ENCODE measurements around the gene SULT1A3. TPM values are rescaled to one million over a fixed set of nuclear protein-coding genes. Genes with fewer than 3 reads are reported as not detected.
"Not testable (repeated sequence)": the region's sequence is repeated elsewhere in the genome, so short reads cannot be mapped to it uniquely, and the experiment has no call there.

SULT1A3 gene
- 3.8 and 7.9 TPM in 2 replicates for total RNA-seq (2014; rRNA removed; shearing (Covaris generic))
- 30.1 and 31.7 TPM in 2 replicates for total RNA-seq (2022)
- percentile 21 among the genes with signal in this experiment for Bru-seq, nascent RNA
- BruChase-seq, experiment 1, labeled RNA remaining after a 6-hour chase = percentile 22 among the genes with signal in this experiment
- BruChase-seq, experiment 2, labeled RNA remaining after a 2-hour chase = percentile 26 among the genes with signal in this experiment
- long read RNA-seq, partial matches to known transcripts = 0 of 4 reads
- long read RNA-seq, other reads (novel, unspliced or antisense) = 4 of 4 reads

DNA sequence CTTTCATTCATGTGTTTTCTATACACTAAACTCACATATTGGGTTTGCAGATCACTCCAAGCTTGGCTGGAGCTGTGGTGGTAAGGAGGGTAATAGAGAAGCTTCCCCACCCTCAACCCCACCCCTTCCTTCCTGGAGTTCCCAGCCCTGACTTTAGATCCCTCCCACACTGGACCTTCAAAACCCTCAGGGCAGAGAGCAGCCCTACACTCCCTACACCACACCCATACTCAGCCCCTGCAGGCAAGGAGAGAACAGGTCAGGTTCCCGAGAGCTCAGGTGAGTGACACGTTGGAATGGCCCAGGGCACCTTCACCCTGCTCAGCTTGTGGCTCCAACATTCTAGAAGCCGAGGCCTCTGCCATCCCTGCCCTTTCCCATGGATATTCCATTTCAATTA, at the start of gene SULT1A3:
Gene SULT1A3, plus strand, starts transcription at position 207 of the 400 bp plus-strand sequence. CDS start 1,474 bp downstream, outside the sequence.
- H4K20me1 ChIP-seq (ENCODE audit: insufficient read depth, low read length); H3K9me2 ChIP-seq (ENCODE audit: insufficient read depth, low read length); BruUV-seq (replicated peaks); intact Hi-C loops (cut with micrococcal nuclease; ENCODE audit: unreplicated experiment); POLR2A ChIA-PET; H3K4me3 ChIP-seq (ENCODE audit: low read depth, low read length, poor library complexity, severe bottlenecking); H3K4me2 ChIP-seq (ENCODE audit: low read length); CTCF ChIA-PET (ENCODE audit: unreplicated experiment); H3K27ac ChIP-seq (ENCODE audit: low read depth, low read length, poor library complexity, severe bottlenecking); H2AFZ ChIP-seq (ENCODE audit: low read length); H3K4me1 ChIP-seq (ENCODE audit: insufficient read depth, low read length, poor library complexity, severe bottlenecking); H3K9me3 ChIP-seq (ENCODE audit: low read length); DNase-seq (ENCODE audit: low spot score); H3K36me3 ChIP-seq (ENCODE audit: insufficient read depth, low read length); H3K79me2 ChIP-seq (ENCODE audit: insufficient read depth, low read depth, low read length): not testable (repeated sequence)

GRCh38 chr16:30151091-30151490, 48.0 kb upstream of the SULT1A3 start:
- no TSS peak for BruUV-seq (replicated peaks)
- no peak overlapping the region for H2AFZ ChIP-seq (ENCODE audit: low read length)

GRCh38 chr16:30152517-30152916, 46.5 kb upstream of the SULT1A3 start:
- no peaks in the 10 kb centered on the region for H3K9me2 ChIP-seq (ENCODE audit: insufficient read depth, low read length)
- ChIA-PET POLR2A (interaction anchor here (0.6 kb wide), 1 partner anchor 26 kb away, joined by 3 read pairs; no protein-coding TSS in a partner anchor), CTCF (ENCODE audit: unreplicated experiment) (no interaction called here)
- TF ChIP-seq EZH2phosphoT487 (IDR thresholded peaks at IDR 0.05; ENCODE audit: borderline replicate concordance, low read depth, low read length) (no peak), CTCF (conservative IDR thresholded peaks at IDR 0.05; ENCODE audit: low read length) (no peak)
- H4K20me1 ChIP-seq (ENCODE audit: insufficient read depth, low read length) = no peaks in the 10 kb centered on the region
- peaks cover 13% of the 10 kb centered on the region for H3K9me3 ChIP-seq (ENCODE audit: low read length)
- H3K4me1 ChIP-seq (ENCODE audit: insufficient read depth, low read length, poor library complexity, severe bottlenecking) = no peaks in the 10 kb centered on the region
- intact Hi-C loops (cut with micrococcal nuclease; ENCODE audit: unreplicated experiment) = no loop called here
- H3K36me3 ChIP-seq (ENCODE audit: insufficient read depth, low read length) = no peaks in the 10 kb centered on the region
- no peak overlapping the region for H3K4me2 ChIP-seq (ENCODE audit: low read length)
- BruUV-seq (replicated peaks) = no TSS peak
- no peak overlapping the region for H3K27ac ChIP-seq (ENCODE audit: low read depth, low read length, poor library complexity, severe bottlenecking)
- no peaks in the 10 kb centered on the region for H3K79me2 ChIP-seq (ENCODE audit: insufficient read depth, low read depth, low read length)
- DNase-seq (ENCODE audit: low spot score) = no peak
- H3K4me3 ChIP-seq (ENCODE audit: low read depth, low read length, poor library complexity, severe bottlenecking) = no peak overlapping the region
- no peak overlapping the region for H2AFZ ChIP-seq (ENCODE audit: low read length)

More at GRCh38 chr16:30151091-30151490, 48.0 kb upstream of the SULT1A3 start:
- Histone ChIP-seq H3K4me2 (ENCODE audit: low read length) (no peak overlapping the region), H4K20me1 (ENCODE audit: insufficient read depth, low read length) (no peaks in the 10 kb centered on the region), H3K9me2 (ENCODE audit: insufficient read depth, low read length) (no peaks in the 10 kb centered on the region), H3K79me2 (ENCODE audit: insufficient read depth, low read depth, low read length) (no peaks in the 10 kb centered on the region), H3K4me1 (ENCODE audit: insufficient read depth, low read length, poor library complexity, severe bottlenecking) (no peaks in the 10 kb centered on the region), H3K36me3 (ENCODE audit: insufficient read depth, low read length) (no peaks in the 10 kb centered on the region), H3K27ac (ENCODE audit: low read depth, low read length, poor library complexity, severe bottlenecking) (no peak overlapping the region), H3K4me3 (ENCODE audit: low read depth, low read length, poor library complexity, severe bottlenecking) (no peak overlapping the region), H3K9me3 (ENCODE audit: low read length) (peaks cover 13% of the 10 kb centered on the region)
- intact Hi-C loops (cut with micrococcal nuclease; ENCODE audit: unreplicated experiment) = no loop called here
- no peak for TF ChIP-seq EZH2phosphoT487 (IDR thresholded peaks at IDR 0.05; ENCODE audit: borderline replicate concordance, low read depth, low read length)
- no peak for TF ChIP-seq CTCF (conservative IDR thresholded peaks at IDR 0.05; ENCODE audit: low read length)
- DNase-seq (ENCODE audit: low spot score) = no peak
- POLR2A ChIA-PET = no interaction called here
- CTCF ChIA-PET (ENCODE audit: unreplicated experiment) = no interaction called here
